ENCODE data around the gene CIAO1.

CIAO1 gene

DNA sequence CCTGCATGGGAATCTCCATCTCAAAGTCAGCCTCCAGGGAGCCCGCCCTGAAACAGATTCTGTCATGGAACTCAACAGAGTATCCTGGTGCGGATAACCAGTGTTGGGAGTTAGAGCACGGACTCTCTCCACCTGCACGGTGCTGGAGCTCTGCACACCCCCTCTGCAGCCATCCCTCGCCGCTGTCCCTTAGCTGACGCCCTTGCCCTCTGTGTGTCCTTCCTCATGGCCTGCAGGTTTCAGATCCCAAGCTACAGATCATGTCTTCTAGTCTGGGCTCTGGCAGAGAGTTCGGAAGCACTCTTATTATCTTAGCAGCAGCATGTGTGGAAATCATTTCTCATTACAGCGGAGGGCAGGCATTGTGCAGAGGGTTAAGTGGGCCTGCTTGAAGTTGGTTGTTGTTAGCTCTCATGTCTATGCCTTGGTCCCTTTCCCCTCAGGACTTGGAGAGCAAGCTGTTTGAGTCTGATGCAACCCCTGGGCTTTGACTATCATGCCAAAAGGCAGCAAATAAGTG is 26.2 kb upstream of the CIAO1 start:
- WGBS: 93% methylated on average over 9 of the region's 9 CpGs
- H3K9ac ChIP-seq (ENCODE audit: low read depth, low read length): no peak overlapping the region
- no peak overlapping the region for H3K27ac ChIP-seq (ENCODE audit: low read depth, low read length)

DNA sequence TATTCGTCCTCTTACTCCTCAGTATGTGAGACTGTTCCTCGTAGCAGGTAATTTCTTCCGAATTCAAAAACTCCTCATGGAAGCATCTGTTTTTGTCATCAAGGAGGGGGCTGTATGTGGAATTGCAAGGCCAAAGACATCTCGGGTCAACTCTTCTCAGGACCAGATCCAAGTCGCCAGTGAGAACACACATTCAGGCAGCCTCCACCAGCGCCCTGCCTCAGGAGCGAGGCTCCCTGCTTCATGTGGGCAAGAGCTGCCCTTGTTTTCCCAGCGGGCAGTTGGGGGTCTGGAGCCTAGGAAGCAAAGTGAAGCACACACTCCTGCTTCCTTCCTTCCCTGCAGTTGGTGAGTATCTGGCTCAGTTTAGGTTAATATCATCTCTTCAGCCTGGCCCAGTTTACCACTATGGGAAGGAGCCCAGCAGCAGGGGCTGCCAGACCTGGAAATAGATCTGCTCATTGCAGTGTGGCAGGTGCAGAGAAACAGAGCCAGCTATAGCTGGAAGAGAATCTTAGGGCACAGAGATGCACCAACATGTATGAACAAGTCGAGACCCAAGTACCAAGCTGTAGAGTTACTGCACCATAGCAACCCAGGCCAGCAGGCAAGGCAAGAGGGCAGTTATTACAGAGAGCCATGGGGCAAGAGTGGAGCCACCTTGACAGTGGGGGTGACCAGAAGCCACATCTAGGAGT is 25.5 kb upstream of the CIAO1 start:
- WGBS: 94% methylated on average over 8 of the region's 9 CpGs
- H3K27ac ChIP-seq (ENCODE audit: low read depth, low read length): no peak overlapping the region
- peaks cover 6% of the 10 kb centered on the region; the same call in 1 of the 2 replicates for H3K4me1 ChIP-seq (ENCODE audit: insufficient read depth, low read length)
- no peak overlapping the region for H3K4me3 ChIP-seq (ENCODE audit: low read length)
- H3K9me3 ChIP-seq (ENCODE audit: insufficient read depth, low read depth, low read length): no peaks in the 10 kb centered on the region
- no peaks in the 10 kb centered on the region for H3K36me3 ChIP-seq (ENCODE audit: insufficient read depth, low read length)
- H3K27me3 ChIP-seq (ENCODE audit: insufficient read depth, low read length): no peaks in the 10 kb centered on the region
- no peak overlapping the region; the same call in 1 of the 2 replicates for H3K9ac ChIP-seq (ENCODE audit: low read depth, low read length)

More for the DNA sequence above, 26.2 kb upstream of the CIAO1 start:
- Histone ChIP-seq H3K4me3 (ENCODE audit: low read length) (no peak overlapping the region), H3K36me3 (ENCODE audit: insufficient read depth, low read length) (no peaks in the 10 kb centered on the region), H3K4me1 (ENCODE audit: insufficient read depth, low read length) (peaks cover 6% of the 10 kb centered on the region; the same call in 1 of the 2 replicates), H3K27me3 (ENCODE audit: insufficient read depth, low read length) (no peaks in the 10 kb centered on the region), H3K9me3 (ENCODE audit: insufficient read depth, low read depth, low read length) (no peaks in the 10 kb centered on the region)

DNA sequence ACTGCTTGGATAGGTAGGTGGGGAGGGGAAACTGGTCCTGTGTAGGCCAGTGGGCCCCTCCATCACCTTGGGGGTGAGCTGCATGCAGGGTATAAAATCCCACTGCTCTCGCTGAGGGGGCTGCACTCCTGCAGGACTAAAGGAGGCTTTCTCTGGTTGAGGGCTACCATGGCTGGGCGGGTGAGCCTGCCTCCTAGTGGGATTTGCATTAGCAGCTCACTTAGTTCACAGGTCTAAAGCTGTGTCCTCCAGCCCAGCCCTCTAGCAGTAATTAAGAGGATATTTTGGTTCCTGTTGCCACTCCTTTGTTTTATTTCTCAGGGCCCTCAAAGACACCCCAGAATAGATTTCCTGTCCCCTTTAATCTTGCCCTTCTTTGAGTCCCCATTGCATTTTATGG is 24.8 kb upstream of the CIAO1 start:
- Histone ChIP-seq H3K27ac (ENCODE audit: low read depth, low read length) (no peak overlapping the region), H3K27me3 (ENCODE audit: insufficient read depth, low read length) (no peaks in the 10 kb centered on the region), H3K9ac (ENCODE audit: low read depth, low read length) (no peak overlapping the region), H3K9me3 (ENCODE audit: insufficient read depth, low read depth, low read length) (no peaks in the 10 kb centered on the region), H3K36me3 (ENCODE audit: insufficient read depth, low read length) (no peaks in the 10 kb centered on the region), H3K4me1 (ENCODE audit: insufficient read depth, low read length) (peaks cover 6% of the 10 kb centered on the region; the same call in 1 of the 2 replicates), H3K4me3 (ENCODE audit: low read length) (no peak overlapping the region)
- 67% methylated on average over 2 of the region's 2 CpGs for WGBS

DNA sequence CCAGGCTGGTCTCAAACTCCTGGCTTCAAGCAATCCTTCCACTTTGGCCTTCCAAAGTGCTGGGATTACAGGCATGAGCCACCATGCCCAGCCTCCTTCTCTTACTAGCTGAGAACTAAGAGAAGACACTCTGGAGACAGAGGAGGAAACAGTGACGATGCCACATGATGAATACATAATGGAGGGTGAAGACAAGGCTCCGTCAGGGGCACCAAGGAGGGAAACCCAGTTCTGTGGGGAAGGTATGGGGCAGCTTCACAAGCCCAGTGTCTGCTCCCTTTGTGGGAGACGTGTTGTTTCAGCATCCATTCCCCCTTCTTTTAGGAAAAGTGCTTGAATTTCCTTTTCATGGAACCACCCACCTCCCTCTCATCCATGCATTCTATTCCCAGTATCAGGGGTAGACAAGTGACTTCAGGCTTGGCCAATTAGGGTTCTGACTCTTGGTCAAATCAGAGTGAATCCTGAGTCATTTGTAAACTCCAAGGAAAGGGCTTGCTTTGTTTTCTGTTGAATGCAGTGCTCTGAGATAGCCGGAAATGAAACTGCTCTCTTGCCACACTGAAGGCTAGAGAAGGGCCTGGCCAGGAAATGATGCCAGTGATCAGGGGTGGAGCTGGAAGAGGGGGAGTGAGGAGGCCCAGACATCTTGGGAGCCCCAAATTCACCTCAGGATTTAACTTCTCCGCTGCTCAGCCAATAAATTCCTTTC is 24.0 kb upstream of the CIAO1 start:
- H3K27ac ChIP-seq (ENCODE audit: low read depth, low read length): no peak overlapping the region
- WGBS: 89% methylated on average over 4 of the region's 5 CpGs

DNA sequence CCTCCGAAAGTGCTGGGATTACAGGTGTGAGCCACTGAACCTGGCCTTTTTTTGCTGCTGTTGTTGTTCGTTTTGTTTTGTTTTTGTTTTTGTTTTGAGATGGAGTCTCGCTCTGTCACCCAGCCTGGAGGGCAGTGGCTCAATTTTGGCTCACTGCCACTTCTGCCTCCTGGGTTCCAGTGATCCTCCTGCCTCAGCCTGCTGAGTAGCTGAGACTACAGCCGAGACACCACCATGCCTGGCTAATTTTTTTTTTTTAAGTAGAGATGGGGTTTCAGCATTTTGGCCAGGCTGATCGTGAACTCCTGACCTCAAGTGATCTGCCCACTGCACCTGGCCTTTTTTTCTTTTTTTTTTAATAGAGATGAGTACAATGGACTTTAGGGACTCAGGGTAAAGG is 22.2 kb upstream of the CIAO1 start:
- H3K4me1 ChIP-seq (ENCODE audit: insufficient read depth, low read length): peaks cover 6% of the 10 kb centered on the region; the same call in 1 of the 2 replicates
- WGBS: 96% methylated on average over 5 of the region's 5 CpGs
- no peak overlapping the region for H3K27ac ChIP-seq (ENCODE audit: low read depth, low read length)
- no peak overlapping the region for H3K9ac ChIP-seq (ENCODE audit: low read depth, low read length)
- H3K36me3 ChIP-seq (ENCODE audit: insufficient read depth, low read length): no peaks in the 10 kb centered on the region
- H3K27me3 ChIP-seq (ENCODE audit: insufficient read depth, low read length): no peaks in the 10 kb centered on the region
- no peaks in the 10 kb centered on the region for H3K9me3 ChIP-seq (ENCODE audit: insufficient read depth, low read depth, low read length)
- H3K4me3 ChIP-seq (ENCODE audit: low read length): no peak overlapping the region

More for the DNA sequence above, 24.0 kb upstream of the CIAO1 start:
- Histone ChIP-seq H3K9me3 (ENCODE audit: insufficient read depth, low read depth, low read length) (no peaks in the 10 kb centered on the region), H3K4me3 (ENCODE audit: low read length) (no peak overlapping the region), H3K4me1 (ENCODE audit: insufficient read depth, low read length) (peaks cover 6% of the 10 kb centered on the region; the same call in 1 of the 2 replicates), H3K9ac (ENCODE audit: low read depth, low read length) (no peak overlapping the region), H3K36me3 (ENCODE audit: insufficient read depth, low read length) (no peaks in the 10 kb centered on the region), H3K27me3 (ENCODE audit: insufficient read depth, low read length) (no peaks in the 10 kb centered on the region)

DNA sequence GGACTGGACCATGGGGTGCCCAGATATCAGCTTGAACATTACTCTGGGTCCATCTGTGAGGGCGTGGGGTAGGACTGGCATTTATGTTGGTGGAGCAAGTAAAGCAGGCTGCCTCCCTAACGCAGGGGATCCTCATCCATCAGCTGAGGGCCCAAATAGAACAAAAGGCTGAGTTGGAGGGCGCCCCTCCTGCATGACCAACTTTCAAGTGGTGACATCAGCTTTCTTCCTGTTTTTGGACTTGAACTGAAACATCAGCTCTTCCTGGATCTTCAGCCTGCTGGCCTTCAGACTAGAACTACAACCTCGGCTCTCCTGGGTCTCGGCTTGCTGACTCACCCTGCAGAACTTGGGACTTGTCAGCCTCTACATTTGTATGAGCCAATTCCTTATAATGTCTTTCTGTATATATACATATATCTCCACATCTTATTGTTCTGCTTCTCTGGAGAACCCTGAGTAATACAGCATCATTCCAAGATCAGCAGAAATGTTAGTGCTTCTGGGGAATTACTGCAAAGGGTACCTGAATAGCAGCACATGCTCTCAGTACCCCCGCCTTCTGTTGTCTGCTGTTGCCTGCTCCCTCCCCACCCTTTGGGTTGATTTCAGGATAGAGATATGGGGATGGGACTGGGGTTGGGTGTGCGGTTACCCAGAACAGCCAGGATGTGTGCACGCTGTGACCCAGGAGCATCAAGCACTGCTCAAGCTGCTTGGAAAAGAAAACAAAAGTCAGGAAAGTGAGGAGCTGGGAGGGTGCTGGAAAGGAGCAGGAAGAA is 20.2 kb upstream of the CIAO1 start:
- H3K9ac ChIP-seq (ENCODE audit: low read depth, low read length): no peak overlapping the region
- H3K9me3 ChIP-seq (ENCODE audit: insufficient read depth, low read depth, low read length): no peaks in the 10 kb centered on the region
- H3K4me1 ChIP-seq (ENCODE audit: insufficient read depth, low read length): peaks cover 6% of the 10 kb centered on the region; the same call in 1 of the 2 replicates
- no peak overlapping the region for H3K4me3 ChIP-seq (ENCODE audit: low read length)
- no peaks in the 10 kb centered on the region for H3K27me3 ChIP-seq (ENCODE audit: insufficient read depth, low read length)
- no peak overlapping the region for H3K27ac ChIP-seq (ENCODE audit: low read depth, low read length)
- 91% methylated on average over 8 of the region's 8 CpGs for WGBS
- no peaks in the 10 kb centered on the region for H3K36me3 ChIP-seq (ENCODE audit: insufficient read depth, low read length)

DNA sequence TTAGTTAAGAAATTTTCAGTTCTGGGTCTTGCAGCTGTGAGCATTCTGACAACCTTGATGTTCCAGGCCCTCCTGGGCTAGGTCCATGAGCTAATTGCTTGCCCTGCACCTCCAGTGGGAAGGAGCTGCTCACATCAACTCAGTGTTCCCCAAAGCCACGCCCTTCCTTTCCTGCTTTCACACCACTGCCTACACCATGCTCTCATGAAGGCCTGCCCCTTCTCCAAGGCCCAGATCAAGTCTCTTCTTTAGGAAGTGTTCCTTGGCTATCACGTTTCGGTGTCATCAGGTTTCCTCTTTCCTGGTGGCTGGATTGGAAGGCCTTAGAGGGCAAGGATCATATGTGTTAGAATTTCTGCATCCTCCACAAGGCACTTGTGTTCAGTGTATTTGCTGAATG is 19.0 kb upstream of the CIAO1 start:
- WGBS: 92% methylated on average over 3 of the region's 3 CpGs
- H3K9ac ChIP-seq (ENCODE audit: low read depth, low read length): no peak overlapping the region
- H3K27ac ChIP-seq (ENCODE audit: low read depth, low read length): no peak overlapping the region
- no peaks in the 10 kb centered on the region for H3K27me3 ChIP-seq (ENCODE audit: insufficient read depth, low read length)
- H3K36me3 ChIP-seq (ENCODE audit: insufficient read depth, low read length): no peaks in the 10 kb centered on the region
- H3K4me3 ChIP-seq (ENCODE audit: low read length): no peak overlapping the region
- H3K9me3 ChIP-seq (ENCODE audit: insufficient read depth, low read depth, low read length): no peaks in the 10 kb centered on the region
- H3K4me1 ChIP-seq (ENCODE audit: insufficient read depth, low read length): no peaks in the 10 kb centered on the region

DNA sequence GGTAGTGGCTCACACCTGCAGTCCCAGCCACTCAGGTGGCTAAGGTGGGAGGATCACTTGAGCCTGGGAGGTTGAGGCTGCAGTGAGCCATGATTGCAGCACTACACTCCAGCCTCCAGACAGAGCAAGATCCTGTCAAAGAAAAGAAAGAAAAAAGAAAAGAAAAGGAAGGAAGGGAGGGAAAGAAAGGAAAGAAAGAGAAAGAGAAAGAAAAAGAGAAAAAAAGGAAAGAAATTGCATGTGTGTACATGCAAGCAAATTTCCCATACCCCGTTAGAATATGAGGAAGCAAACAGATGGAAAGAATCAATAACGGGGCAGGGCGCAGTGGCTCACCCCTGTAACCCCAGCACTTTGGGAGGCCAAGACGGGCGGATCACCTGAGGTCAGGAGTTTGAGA is 18.1 kb upstream of the CIAO1 start:
- 100% methylated on average over 5 of the region's 5 CpGs for WGBS
- Histone ChIP-seq H3K36me3 (ENCODE audit: insufficient read depth, low read length) (peaks cover under 1% of the 10 kb centered on the region), H3K9ac (ENCODE audit: low read depth, low read length) (no peak overlapping the region), H3K27ac (ENCODE audit: low read depth, low read length) (no peak overlapping the region), H3K4me1 (ENCODE audit: insufficient read depth, low read length) (no peaks in the 10 kb centered on the region), H3K4me3 (ENCODE audit: low read length) (no peak overlapping the region), H3K9me3 (ENCODE audit: insufficient read depth, low read depth, low read length) (no peaks in the 10 kb centered on the region), H3K27me3 (ENCODE audit: insufficient read depth, low read length) (no peaks in the 10 kb centered on the region)

DNA sequence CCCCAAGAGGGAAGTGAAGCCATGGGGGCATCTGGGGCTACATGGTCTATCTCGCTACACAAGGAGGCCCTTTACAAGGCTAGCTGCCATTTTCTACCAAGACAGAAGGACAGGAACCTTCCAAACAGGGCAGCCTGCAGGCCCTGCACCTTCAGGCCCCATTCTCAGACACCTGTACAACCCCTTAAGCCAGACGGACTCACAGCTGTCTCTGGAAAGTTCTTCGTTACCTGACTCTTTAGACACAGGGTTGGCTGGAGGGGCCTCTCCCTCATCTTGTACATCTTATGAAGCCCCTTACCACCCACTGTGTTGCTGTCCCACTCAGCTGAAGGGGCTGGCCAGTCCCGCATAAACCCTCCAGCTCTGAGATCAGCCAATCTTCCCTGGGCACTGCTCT is 17.4 kb upstream of the CIAO1 start:
- no peaks in the 10 kb centered on the region for H3K27me3 ChIP-seq (ENCODE audit: insufficient read depth, low read length)
- no peak overlapping the region for H3K4me3 ChIP-seq (ENCODE audit: low read length)
- no peak overlapping the region for H3K27ac ChIP-seq (ENCODE audit: low read depth, low read length)
- no peaks in the 10 kb centered on the region for H3K9me3 ChIP-seq (ENCODE audit: insufficient read depth, low read depth, low read length)
- peaks cover 7% of the 10 kb centered on the region for H3K36me3 ChIP-seq (ENCODE audit: insufficient read depth, low read length)
- 95% methylated on average over 4 of the region's 4 CpGs for WGBS
- no peak overlapping the region for H3K9ac ChIP-seq (ENCODE audit: low read depth, low read length)
- no peaks in the 10 kb centered on the region for H3K4me1 ChIP-seq (ENCODE audit: insufficient read depth, low read length)

DNA sequence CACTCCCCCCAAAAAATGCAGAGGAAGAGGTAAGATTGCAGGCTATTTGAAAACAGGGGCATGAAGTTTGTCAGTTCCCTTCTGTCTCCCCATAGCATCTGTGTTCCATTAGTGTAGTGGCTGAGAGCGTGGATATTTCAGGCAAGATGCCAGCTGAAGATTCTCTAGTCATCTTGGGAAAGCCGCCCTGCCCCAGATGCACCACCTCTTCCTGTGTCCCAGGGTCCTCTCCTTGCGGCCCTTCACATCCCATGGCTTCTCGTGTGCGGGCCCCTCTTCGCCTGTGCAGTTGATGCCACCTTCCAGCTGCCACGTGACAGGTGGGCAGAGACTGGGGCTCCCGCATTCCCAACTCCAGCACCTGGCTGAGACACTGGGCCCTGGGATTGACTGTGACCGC is 16.4 kb upstream of the CIAO1 start:
- no peaks in the 10 kb centered on the region for H3K9me3 ChIP-seq (ENCODE audit: insufficient read depth, low read depth, low read length)
- H3K4me3 ChIP-seq (ENCODE audit: low read length): no peak overlapping the region
- peaks cover 18% of the 10 kb centered on the region for H3K36me3 ChIP-seq (ENCODE audit: insufficient read depth, low read length)
- no peak overlapping the region for H3K9ac ChIP-seq (ENCODE audit: low read depth, low read length)
- no peak overlapping the region for H3K27ac ChIP-seq (ENCODE audit: low read depth, low read length)
- 94% methylated on average over 9 of the region's 9 CpGs for WGBS
- H3K4me1 ChIP-seq (ENCODE audit: insufficient read depth, low read length): no peaks in the 10 kb centered on the region
- H3K27me3 ChIP-seq (ENCODE audit: insufficient read depth, low read length): no peaks in the 10 kb centered on the region

DNA sequence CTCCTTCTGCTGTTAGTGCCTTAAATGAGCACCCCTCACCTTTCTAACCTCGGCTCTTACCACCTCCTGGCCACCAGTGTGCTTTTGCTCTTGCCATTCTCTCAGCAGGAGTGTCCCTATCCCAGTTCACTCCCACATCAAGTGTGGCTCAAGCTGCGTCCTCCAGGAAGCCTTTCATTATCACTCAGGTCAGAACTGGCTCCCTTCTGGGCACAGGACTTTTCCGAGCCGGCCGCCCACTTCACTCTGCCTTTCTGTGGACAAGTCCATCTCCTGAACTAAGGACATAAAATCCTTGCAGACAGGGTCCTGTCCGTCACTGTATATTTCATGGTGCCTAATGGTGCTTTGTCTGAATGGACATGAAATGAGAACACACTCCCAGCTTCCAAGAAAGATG is 15.8 kb upstream of the CIAO1 start:
- H3K4me3 ChIP-seq (ENCODE audit: low read length): no peak overlapping the region
- no peaks in the 10 kb centered on the region for H3K4me1 ChIP-seq (ENCODE audit: insufficient read depth, low read length)
- no peak overlapping the region for H3K9ac ChIP-seq (ENCODE audit: low read depth, low read length)
- H3K9me3 ChIP-seq (ENCODE audit: insufficient read depth, low read depth, low read length): no peaks in the 10 kb centered on the region
- peaks cover 23% of the 10 kb centered on the region for H3K36me3 ChIP-seq (ENCODE audit: insufficient read depth, low read length)
- 91% methylated on average over 6 of the region's 6 CpGs for WGBS
- H3K27ac ChIP-seq (ENCODE audit: low read depth, low read length): no peak overlapping the region
- no peaks in the 10 kb centered on the region for H3K27me3 ChIP-seq (ENCODE audit: insufficient read depth, low read length)
